COLO829 (cell line): ENCODE measurements around the gene KIF7.
"Not testable (repeated sequence)": the region's sequence is repeated elsewhere in the genome, so short reads cannot be mapped to it uniquely, and the experiment has no call there.

Source experiments
- DNase-seq: peaks from one replicate; pipeline ENCODE4 v3.0.0; 2012; ENCODE audit warnings: low spot score

KIF7 gene

DNA sequence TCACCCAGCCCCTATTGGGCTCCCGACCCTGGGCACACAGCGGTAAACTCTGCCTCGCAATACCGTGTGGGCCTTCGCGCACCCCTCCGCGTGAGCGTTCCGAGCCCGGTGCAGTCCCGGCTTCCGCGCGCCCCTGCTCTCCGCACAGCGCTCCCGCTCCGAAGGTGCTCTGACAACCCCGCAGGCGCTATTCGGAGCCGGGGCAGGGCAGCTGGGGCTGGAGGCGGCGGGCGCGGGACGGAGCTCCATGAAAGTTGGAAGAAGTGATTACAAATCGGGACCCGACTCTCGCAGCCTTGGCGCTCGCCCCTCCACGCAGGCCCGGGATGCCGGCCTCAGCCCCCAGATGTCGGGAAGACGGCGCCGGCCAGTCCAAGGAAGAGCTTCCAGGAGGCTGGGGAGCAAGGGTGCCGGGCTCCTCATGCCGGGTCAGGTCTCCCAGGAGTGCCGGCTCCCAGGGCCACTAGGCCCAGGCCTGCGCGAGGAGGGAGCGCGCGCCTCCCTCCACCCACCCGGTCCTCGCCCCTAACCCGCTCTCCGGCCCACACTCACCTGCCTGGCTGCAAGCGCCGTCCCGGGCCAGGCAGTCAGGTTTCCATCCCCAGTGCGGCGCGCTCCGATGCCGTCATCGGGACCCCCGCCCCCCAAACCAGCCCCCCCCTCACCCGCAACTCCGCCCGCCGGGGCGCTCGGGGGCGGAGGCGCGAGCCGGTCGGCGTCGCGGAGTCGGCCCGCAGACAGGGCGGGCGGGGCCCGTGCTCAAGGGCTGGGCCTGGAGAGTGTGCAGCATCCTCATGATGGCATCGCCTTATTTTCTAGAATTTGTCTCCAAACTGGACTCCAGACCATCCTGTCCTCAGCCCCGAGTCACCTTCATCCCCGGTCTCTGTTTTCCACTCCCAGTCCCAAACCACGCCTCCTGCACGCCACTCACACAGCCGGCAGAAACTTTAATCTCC is at the start of gene KIF7:
Gene KIF7, minus strand, starts transcription at position 621 of the 959 bp plus-strand sequence. CDS start 2,537 bp downstream, outside the sequence.
- DNase-seq, result peak; percentile 38

DNA sequence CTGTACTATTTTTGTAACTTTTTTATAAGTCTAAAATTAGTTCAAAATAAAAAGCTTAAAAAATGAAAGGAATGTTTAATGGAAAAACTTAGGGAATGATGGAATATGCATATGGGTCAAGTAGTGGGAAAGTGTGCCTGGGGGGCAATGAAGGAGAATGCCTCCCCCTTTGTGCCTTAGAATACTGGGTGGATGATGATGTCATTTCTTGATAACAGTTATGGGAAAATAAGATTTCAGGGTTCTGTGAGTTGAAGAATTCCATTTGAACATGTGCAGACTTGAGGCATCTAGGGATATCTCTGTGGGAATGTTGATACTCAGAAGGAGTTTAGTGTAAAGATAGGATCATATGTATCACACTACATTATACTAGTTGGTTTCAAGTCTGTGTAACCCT is 49.1 kb upstream of the KIF7 start:
- no peak for DNase-seq

DNA sequence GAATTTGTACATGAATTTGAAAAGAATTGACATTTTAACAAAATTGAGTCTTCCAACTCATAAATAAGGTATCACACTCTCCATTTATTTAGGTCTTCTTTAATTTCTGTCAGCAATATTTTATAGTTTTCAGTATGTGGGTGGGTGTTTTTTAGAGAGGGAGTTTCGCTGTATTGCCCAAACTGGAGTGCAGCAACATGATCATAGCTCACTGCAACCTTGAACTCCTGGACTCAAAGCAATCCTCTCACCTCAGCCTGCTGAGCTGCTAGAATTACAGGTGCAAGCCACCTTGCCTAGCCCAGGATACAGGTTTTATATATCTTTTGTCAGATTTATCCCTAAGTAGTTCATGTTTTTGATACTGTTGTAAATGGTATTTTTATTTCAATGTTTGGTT is 39.9 kb upstream of the KIF7 start:
- no peak for DNase-seq

DNA sequence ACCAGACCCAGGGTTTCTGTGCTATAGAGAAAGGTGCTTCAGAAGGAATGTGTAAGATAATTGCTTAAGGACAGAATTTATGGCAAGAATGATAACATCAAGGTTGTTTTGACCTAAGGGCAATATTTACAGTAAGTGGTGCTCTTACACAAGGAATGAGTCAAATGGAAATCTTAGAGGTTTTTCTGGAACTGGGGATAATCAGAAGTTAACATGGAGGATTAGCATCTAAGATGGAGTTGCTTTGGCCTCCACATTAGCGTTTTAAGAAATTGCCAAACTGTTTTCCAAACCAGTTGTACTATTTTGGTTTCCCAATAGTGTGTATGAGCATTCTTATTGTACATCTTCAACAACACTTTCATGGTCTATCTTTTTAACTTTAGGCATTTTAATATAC is 38.4 kb upstream of the KIF7 start:
- DNase-seq, result no peak

DNA sequence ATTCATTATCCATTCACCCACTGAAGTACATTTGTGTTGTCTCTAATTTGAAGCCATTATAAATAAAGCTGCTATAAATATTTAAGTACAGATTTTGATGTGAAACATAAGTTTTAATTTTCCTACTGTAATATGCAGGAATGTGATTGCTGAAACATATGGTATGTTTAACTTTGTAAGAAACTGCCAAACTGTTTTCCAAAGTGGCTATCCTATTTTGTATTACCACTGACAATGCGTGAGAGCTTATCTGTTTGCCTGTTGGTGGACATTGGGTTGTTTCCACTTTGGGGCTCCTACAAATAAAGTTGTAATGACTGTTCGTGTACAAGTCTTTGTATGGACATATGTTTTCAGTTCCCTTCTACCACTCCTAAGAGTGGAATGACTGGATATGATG is 37.8 kb upstream of the KIF7 start:
- DNase-seq, result no peak

DNA sequence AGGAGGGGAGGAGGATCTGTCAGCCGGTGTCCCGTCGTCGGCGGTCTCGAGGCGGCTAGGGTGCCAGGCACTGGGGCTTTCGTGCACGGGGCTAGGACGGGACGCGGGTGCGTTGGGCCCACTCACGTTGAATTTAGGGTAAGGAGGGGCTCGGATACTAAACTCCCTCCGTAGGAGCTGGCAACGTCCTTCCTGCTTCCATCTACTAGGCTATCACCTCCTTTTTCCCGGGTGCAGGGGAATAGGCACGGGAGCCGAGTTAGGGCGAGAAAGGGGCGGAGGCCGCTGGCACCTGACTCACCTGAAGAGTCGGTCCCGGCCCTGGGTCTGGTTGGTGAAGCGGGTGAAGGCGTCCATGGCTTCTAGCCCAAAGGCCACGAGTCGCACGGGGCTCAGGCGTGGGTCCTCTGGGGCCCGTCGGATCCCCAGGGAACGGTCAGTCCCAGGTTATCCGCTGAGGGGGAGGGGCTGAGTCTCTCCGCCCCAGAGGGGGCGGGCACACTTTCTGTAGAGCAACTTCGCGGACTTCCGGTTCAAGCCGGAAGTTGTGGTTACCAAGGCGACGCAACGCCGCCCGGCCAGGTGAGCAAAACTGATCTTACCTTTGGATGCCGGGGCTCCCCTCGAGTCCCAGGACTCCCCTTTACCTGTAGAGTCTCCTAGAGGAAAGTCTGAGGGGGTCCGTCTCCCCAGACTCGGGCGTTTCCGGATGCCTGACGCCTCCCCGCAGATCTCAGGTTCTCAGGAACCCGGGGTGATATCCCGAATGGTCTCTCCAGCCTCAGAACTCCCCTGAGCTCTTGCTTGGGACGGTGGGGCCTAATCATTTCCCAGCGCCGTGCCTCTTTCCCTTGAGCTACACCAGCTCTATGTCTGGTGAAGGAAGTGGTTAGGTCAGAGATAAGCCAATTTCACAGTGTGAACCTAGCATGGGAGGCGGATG is 35.3 kb upstream of the KIF7 start, which contains the start of the genes PEX11A and WDR93:
Gene PEX11A, minus strand, starts transcription at position 479 of the 943 bp plus-strand sequence. Its CDS starts 122 bp downstream, at position 357.
Gene WDR93, plus strand, starts transcription at position 536 of the 943 bp plus-strand sequence. CDS start 10,936 bp downstream, outside the sequence.
- peak; percentile 93 for DNase-seq

DNA sequence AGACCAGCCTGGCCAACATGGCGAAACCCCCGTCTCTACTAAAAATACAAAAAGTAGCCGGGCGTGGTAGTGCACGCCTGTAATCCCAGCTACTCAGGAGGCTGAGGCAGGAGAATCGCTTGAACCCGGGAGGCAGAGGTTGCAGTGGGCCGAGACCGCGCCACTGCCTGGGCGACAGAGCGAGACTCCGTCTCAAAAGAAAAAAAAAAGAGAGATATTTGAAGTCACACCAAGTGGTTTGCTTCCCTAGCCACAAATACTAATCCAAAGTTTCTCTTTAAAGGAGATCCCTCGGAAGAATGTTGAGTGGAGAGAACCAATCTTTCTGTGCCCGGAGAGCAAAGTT is 34.6 kb upstream of the KIF7 start:
- DNase-seq, result not testable (repeated sequence)

DNA sequence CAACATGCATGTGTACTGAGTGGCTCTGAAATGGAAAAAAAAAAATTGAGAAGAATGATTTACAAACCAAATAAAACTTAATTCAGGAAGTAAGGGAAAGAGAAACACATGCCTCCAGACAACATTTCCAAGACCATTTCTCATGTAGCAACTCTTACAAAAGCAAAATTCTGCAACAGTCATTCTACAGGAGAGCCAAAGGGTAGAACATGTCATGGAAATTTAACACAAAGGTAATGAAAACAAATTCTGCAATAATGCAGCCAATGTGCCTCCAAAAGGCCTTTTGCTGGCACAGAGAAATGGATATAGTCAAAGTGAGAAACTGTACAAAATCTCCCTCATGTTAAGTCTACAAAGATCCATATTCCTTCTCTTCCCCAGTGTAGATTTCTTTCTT is 31.3 kb upstream of the KIF7 start:
- DNase-seq, result no peak

DNA sequence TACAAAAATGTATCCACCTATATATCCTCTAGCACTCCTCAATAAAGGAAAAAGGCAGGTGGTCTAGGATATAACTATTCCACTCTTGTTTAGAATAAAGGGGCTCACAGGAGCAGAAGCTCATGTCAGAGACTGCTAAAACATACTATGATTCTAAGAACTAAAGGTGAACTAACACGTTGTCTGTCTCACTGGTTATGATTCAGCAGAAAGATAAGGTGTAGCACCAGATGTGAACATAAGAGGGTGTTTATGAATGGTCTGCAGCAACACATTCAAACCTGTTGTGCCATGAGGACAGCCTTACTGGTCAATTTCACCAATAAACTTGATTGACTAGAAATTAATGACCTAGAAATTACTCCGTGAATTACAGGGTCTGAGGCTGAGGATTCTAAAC is 30.7 kb upstream of the KIF7 start:
- no peak for DNase-seq

DNA sequence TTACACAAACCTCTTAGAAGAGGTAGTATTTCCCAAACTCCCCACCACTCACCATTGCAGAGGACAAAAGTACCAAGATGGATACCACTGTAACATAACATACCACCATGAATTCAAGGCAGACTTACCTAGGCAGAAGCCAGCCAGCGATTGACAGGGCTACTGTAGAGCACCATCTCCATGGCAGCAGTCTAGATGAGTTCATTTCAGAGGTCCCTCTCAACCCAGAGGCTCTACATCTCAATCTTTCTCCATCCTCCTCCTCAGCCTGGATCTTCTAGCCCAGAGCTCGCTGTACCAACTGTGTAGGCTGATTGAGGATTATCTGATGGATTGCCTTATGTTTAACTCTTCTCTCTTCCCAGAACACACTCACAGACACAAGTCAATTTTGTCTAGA is 25.9 kb upstream of the KIF7 start:
- no peak for DNase-seq

DNA sequence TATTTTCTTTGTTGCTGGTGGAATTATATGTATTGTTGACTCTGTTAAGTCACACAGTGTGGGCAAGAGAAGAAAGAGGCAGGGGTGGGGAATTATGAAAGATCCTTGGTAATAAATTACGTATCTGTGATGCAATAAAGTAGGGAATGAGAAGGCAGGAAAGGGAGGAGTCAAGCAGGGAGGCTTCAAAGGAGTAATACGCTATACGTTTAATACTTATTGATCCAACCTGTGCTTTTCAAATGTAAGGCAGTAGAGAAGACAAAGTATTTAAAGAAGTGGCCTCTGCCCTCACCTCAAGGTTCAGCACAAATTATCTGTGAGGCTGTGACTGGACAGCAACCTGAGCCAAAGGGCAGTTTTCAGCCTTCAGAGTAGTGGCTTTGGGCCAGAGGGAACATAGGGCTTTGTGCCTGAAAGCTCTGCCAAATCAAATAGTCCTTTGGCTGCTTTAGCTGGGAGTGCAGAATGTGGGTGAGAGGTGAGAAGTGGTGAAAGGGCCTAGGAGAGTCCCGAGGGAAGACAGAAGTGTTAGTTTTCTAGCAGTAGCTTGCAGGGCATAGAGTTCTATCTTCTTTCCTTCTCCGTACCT is 25.1 kb upstream of the KIF7 start:
- no peak for DNase-seq

- DNase-seq, result no peak
Observed at GRCh38 chr15:89679212-89679611, 23.9 kb upstream of the KIF7 start, which contains the start of gene PLIN1. TSS of gene PLIN1 (minus strand) at chr15:89679367. CDS start at chr15:89677489, 1,878 bp downstream.

- DNase-seq, result no peak
Observed at GRCh38 chr15:89677381-89677780, 22.1 kb upstream of the KIF7 start.

GRCh38 chr15:89675606-89676005 is 20.3 kb upstream of the KIF7 start:
- no peak for DNase-seq

DNA sequence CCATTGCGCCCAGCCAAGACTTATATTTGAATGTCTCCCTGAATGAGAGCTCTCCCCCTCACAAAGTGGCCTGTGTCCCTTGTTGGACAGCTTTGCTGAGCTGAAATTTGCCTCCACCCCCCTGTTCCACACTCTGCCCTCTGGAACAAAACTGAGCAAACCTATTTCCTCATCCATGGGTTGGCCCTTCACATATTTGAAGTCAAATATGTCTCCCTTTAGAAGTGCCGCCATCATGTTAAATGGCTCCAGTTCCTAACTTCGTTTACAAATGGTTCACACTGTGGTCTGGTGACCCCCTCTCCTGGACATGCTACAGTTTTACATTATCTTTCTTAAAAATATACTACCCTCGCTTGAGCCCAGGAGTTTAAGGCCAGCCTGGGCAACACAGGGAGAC is 19.3 kb upstream of the KIF7 start:
- no peak for DNase-seq

- DNase-seq, result no peak
Observed at GRCh38 chr15:89673165-89673512, 17.9 kb upstream of the KIF7 start.

- no peak for DNase-seq
Observed at GRCh38 chr15:89672221-89673164, 17.2 kb upstream of the KIF7 start.

- DNase-seq, result no peak
Observed at GRCh38 chr15:89671687-89672086, 16.4 kb upstream of the KIF7 start.

GRCh38 chr15:89670971-89671560 is 15.8 kb upstream of the KIF7 start:
- DNase-seq, result no peak

- no peak for DNase-seq
Observed at GRCh38 chr15:89669941-89670340, 14.7 kb upstream of the KIF7 start.
